ENCODE data around the gene C10orf71.

The C10orf71 gene

GRCh38 chr10:49323171-49323895 lies 24.4 kb downstream of the C10orf71 start:
- Histone ChIP-seq H3K27me3 (ENCODE audit: insufficient read depth, low read length, poor library complexity) (no peaks in the 10 kb centered on the region), H3K4me2 (ENCODE audit: insufficient read depth, low read length) (no peak overlapping the region), H2AFZ (ENCODE audit: low read depth, low read length) (no peak overlapping the region; the same call in 1 of the 2 replicates), H3K27ac (ENCODE audit: low read length) (no peak overlapping the region), H3K9me3 (ENCODE audit: insufficient read depth, low read length, severe bottlenecking) (no peaks in the 10 kb centered on the region), H3K4me1 (ENCODE audit: insufficient read depth, low read length) (no peaks in the 10 kb centered on the region), H3K9ac (ENCODE audit: low read depth, low read length) (no peak overlapping the region), H3K36me3 (ENCODE audit: insufficient read depth, low read length) (no peaks in the 10 kb centered on the region), H4K20me1 (ENCODE audit: insufficient read depth, low read length) (no peaks in the 10 kb centered on the region), H3K79me2 (ENCODE audit: insufficient read depth, low read length) (no peaks in the 10 kb centered on the region), H3K4me3 (ENCODE audit: low read depth in 1 of 2, low read length in 2 of 2) (no peak overlapping the region)
- DNase-seq (no peak), ATAC-seq (ENCODE audit: insufficient read depth, low read depth) (no peak)
- TF ChIP-seq EZH2 (IDR thresholded peaks at IDR 0.05; ENCODE audit: borderline replicate concordance, low read depth, low read length, severe bottlenecking) (no peak), CTCF (IDR thresholded peaks at IDR 0.05; ENCODE audit: borderline replicate concordance, extremely low read depth, low read length, poor library complexity, severe bottlenecking) (no peak)

- ATAC-seq (ENCODE audit: insufficient read depth, low read depth): no peak
Measured at GRCh38 chr10:49323896-49324270, 24.9 kb downstream of the C10orf71 start.

GRCh38 chr10:49324711-49325110 lies 25.7 kb downstream of the C10orf71 start:
- no peak overlapping the region for H3K27ac ChIP-seq (ENCODE audit: low read length)
- H4K20me1 ChIP-seq (ENCODE audit: insufficient read depth, low read length): no peaks in the 10 kb centered on the region
- H3K9me3 ChIP-seq (ENCODE audit: insufficient read depth, low read length, severe bottlenecking): no peaks in the 10 kb centered on the region
- H3K27me3 ChIP-seq (ENCODE audit: insufficient read depth, low read length, poor library complexity): no peaks in the 10 kb centered on the region
- H2AFZ ChIP-seq (ENCODE audit: low read depth, low read length): no peak overlapping the region
- no peaks in the 10 kb centered on the region for H3K36me3 ChIP-seq (ENCODE audit: insufficient read depth, low read length)
- TF ChIP-seq CTCF (IDR thresholded peaks at IDR 0.05; ENCODE audit: borderline replicate concordance, extremely low read depth, low read length, poor library complexity, severe bottlenecking): peak; percentile 32
- no peak for TF ChIP-seq EZH2 (IDR thresholded peaks at IDR 0.05; ENCODE audit: borderline replicate concordance, low read depth, low read length, severe bottlenecking)
- no peaks in the 10 kb centered on the region for H3K79me2 ChIP-seq (ENCODE audit: insufficient read depth, low read length)
- no peak overlapping the region for H3K9ac ChIP-seq (ENCODE audit: low read depth, low read length)
- no peak overlapping the region for H3K4me3 ChIP-seq (ENCODE audit: low read depth in 1 of 2, low read length in 2 of 2)
- no peaks in the 10 kb centered on the region for H3K4me1 ChIP-seq (ENCODE audit: insufficient read depth, low read length)
- ATAC-seq (ENCODE audit: insufficient read depth, low read depth) (no peak), DNase-seq (no peak)
- no peak overlapping the region for H3K4me2 ChIP-seq (ENCODE audit: insufficient read depth, low read length)

More at GRCh38 chr10:49323896-49324270, 24.9 kb downstream of the C10orf71 start:
- no peak overlapping the region for H2AFZ ChIP-seq (ENCODE audit: low read depth, low read length)
- no peaks in the 10 kb centered on the region for H3K36me3 ChIP-seq (ENCODE audit: insufficient read depth, low read length)
- no peaks in the 10 kb centered on the region for H3K9me3 ChIP-seq (ENCODE audit: insufficient read depth, low read length, severe bottlenecking)
- H4K20me1 ChIP-seq (ENCODE audit: insufficient read depth, low read length): no peaks in the 10 kb centered on the region
- no peak for TF ChIP-seq EZH2 (IDR thresholded peaks at IDR 0.05; ENCODE audit: borderline replicate concordance, low read depth, low read length, severe bottlenecking)
- TF ChIP-seq CTCF (IDR thresholded peaks at IDR 0.05; ENCODE audit: borderline replicate concordance, extremely low read depth, low read length, poor library complexity, severe bottlenecking): no peak
- H3K27me3 ChIP-seq (ENCODE audit: insufficient read depth, low read length, poor library complexity): no peaks in the 10 kb centered on the region
- H3K4me3 ChIP-seq (ENCODE audit: low read depth in 1 of 2, low read length in 2 of 2): no peak overlapping the region
- no peaks in the 10 kb centered on the region for H3K79me2 ChIP-seq (ENCODE audit: insufficient read depth, low read length)
- no peak overlapping the region for H3K4me2 ChIP-seq (ENCODE audit: insufficient read depth, low read length)
- no peaks in the 10 kb centered on the region for H3K4me1 ChIP-seq (ENCODE audit: insufficient read depth, low read length)
- DNase-seq: no peak
- H3K9ac ChIP-seq (ENCODE audit: low read depth, low read length): no peak overlapping the region
- no peak overlapping the region for H3K27ac ChIP-seq (ENCODE audit: low read length)
